LoVo (cell line): Measurements from ENCODE around the gene LRCH4.

Experiments used
- DNase-seq: peaks from one replicate; pipeline ENCODE4 v3.0.0-alpha.2; 2016; ENCODE audit warnings: low spot score

LRCH4 gene

GRCh38 chr7:100582041-100582579 lies 3.8 kb downstream of the LRCH4 start:
- no peak for DNase-seq

DNA sequence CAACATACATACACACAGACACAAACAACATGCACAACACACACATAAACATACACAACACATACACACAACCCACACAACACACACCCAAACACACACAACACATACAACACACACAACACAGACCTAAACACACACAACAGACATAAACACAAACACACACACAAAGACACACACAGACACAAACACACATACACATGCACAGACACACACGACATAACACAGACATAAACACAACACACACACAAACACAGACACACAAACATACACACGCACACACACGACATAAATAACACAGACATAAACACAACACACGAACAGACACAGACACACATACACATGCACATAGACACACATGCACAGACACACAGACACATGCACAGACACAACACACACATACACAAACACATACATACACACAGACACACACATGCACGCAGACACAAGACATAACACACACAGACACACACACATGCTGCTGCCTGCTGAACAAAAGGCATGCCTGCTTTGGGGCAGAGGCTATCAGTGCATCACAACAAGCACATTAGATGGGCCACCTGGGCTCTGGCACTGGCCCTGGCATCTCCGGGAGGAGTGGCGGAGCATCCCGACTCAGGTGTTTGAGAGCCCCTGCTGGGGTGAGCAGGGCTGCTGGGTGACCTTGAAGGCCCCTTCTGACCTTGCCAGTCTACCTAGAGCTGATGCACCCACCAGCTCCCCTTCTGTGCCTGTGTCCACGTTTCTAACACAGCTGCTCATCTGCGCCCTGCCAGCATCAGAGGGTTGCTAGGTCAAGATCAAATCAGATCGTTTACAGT lies 5.3 kb downstream of the LRCH4 start:
- no peak for DNase-seq

DNA sequence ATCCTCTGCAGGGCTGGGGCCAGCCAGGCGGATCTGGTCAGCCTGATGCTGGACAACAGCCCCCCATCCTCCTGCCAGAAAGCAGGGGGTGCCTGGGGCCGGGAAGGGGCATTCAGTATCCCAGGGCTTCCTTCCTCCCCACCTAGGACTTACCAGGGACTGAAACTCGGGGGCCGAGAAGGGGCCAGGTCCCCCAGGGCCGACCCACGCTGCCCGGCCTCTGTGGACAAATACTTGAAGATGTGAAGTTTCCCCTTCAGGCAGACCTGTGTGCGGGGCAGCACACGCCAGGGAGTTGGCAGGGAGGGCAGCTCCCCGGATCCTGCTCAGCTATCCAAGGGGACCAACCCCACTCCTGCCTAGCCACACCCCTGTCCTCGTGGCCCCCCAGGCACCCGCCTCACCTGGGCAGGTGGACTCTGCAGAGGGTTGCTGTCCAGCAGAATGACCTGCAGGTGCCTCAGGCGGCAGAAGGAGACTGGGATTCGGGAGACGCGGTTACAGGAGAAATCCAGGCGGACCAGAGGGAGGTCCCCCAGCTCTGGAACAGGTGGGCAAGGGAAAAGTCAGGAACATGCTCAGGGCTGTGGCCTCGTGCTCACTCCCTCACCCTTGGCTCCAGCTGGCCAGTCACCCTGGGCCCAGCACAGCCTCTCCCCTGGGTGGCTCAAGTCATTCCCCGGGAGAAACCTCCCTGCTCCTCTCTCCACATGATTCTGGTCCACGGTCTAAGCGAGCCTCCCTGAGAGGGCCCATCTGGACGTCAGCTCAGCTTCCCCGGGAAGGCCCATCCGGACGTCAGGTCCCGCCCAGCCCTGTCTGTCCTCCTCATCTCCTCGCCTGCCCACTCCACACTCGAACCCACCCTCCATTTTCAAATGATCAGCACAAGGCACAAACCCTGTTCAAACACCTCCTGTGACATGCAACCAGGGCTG lies 7.4 kb downstream of the LRCH4 start:
- DNase-seq: no peak

DNA sequence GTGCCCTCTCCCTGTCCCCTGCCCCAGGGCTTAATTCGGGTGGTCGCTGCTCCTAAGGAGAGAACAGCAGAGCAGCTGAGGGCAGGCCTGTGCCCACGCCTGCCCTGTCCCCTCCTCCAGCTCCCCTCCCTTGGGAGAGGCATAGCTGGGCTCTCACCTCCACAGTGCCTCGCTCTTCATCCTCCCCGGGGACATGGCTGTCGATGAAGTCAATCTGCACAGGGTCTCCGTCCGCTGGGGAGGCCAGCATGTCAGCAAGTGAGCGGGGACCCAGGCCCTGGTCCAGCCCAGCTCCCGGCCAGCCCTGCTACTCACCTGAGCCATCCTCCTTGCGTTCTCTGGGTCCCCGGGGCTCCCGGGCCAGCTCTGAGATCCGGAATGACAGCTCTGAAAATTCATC lies 8.4 kb downstream of the LRCH4 start:
- DNase-seq: no peak

DNA sequence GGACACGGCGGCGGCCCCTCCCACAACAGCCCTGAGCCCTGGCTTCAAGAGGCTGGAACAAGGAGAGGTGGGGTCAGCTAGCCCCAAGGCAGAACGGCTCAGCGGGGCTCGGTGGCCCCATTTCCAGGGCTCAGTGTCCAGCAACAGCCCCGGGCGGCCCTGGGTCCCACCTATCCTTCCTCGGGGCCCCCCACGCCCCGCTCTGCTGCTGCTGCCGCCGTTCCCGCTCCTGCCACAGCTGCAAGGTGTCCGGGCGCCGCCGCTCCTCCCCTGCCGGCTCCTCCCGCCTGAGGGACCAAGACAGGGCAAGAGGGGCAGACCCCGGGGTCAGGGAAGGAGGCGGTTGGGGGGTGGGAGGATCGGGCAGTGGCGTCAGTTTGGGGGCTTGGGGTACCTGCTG lies 8.8 kb downstream of the LRCH4 start:
- DNase-seq: no peak

GRCh38 chr7:100576384-100576993 lies 9.4 kb downstream of the LRCH4 start:
- no peak for DNase-seq

GRCh38 chr7:100575746-100576383 lies 10.1 kb downstream of the LRCH4 start:
- no peak for DNase-seq

- no peak for DNase-seq
Observed at GRCh38 chr7:100575206-100575631, 10.7 kb downstream of the LRCH4 start.

DNA sequence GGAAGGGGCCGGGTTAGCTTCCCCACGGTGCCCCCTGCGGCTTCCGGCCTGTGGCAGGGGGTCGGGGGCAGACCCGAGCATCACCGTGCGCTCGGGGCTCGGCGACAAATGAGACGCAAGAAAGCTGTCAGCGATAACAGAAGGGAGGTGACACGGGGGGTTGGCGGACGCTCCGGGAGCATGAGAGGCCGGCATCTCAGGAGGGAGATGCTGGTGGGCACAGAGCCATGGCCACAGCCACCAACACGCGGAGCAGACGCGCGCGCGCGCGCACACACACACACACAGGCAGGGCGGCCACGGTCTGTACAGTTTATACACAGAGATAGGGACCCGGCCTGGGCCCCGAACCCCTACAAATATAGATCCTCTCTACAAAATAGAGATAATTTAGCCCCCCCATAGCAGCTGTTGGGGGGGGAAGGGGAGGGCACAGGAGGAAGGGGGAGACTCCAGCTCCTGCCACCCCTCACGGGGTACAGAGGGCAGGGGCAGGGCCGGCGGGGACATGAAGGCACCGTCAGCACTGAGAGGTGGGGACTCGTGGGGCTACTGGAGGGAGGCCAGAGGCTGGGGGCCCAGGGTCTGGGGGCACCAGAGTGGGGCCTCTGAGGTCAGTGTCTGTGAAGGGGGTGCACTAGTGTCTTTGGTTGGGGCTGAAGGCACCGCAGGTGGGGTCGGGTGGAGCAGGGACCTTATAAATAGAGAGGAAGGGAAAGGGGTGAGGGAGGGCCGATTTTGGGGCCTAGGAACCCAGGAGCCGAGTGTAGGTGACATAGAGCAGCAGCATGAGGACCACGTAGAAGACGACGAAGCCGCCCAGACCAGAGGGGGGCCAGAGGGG lies 11.3 kb downstream of the LRCH4 start:
- no peak for DNase-seq

GRCh38 chr7:100573691-100574361 lies 12.1 kb downstream of the LRCH4 start, which contains the start of gene SAP25:
SAP25 (minus strand) TSS chr7:100573900; CDS start chr7:100573742, 158 bp downstream.
- DNase-seq: no peak

DNA sequence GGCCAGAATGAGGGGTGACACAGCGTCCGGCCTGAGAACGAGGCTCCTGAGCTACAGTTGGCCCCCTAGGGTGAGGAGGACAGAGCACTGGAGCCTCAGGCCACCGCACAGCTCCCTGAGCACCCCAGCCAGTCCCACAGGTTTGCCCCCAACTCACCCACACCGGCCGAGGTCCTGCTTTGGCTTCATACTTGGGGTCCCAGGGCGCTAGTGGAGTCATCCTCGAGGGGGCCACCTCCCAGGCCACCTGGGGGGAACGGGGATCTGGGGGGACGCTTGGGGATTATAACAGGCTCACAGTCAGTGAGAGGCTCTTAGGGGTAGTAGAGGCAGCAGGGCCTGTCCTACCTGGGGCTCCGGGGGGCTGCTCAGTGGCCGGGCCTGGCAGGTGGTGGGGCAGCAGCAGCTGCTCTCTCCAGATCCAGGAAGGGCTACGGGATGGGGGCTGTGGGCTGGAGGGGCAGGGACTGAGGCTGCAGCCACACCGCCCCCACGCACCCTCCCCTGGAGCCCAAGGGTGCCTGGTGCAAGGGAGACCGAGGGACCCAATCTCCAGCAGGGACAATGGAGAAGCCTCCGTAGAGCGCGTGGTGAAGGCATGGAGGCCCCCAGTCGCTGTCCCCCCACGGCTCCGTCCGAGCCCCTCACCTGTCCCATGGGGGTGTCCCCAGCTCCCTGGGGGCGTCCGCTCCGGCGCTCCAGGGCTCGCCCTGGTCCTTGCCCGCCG lies 12.8 kb downstream of the LRCH4 start:
- no peak for DNase-seq

DNA sequence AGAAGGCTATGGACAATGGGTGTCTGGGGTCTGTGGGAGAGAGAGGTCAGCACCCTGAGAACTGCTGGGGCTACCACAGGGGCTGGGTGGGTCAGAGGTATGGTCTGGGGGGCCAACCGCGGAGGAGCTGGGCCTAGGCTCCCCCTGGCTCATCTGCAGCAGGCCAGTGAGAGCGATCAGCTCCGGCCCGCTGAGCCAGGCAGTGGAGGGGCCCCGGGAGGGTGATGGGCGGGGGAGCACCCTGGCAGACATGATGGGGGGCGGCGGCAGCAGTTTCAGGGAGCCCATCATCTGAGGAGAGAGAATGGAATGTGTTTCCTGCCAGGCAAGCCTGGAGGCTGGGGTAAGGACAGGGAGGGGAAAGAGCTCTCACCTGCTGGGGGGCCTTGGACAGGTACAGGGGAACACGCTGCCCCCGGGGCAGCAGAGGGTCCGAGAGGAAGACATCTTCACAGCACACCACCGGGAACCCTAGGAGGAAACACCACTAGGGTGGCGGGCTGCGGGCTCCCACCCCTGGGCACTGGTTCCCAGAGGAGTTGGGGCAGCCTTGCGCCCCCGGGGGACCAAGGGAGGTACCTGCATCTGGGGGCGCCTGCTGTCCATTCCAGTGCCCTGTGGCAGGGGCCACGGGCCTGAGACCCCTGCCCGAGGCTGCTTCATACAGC lies 13.5 kb downstream of the LRCH4 start:
- DNase-seq: no peak

DNA sequence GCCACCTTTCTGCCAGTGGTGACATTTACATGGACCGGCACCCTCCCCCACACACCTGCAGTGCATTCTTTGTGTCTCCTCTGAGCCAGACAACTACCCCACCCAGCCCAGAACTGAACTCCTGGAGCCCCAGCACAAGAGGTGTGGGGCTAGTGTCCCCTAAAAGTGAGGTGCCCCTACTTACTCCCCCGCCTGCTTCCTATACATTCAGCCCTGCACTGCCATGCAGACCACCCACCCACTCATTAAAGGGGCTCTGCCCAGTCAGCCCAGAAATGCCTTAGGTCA lies 14.2 kb downstream of the LRCH4 start:
- DNase-seq: no peak

GRCh38 chr7:100570954-100571828 lies 14.7 kb downstream of the LRCH4 start:
- no peak for DNase-seq

GRCh38 chr7:100568896-100569844 lies 16.8 kb downstream of the LRCH4 start:
- DNase-seq: no peak

DNA sequence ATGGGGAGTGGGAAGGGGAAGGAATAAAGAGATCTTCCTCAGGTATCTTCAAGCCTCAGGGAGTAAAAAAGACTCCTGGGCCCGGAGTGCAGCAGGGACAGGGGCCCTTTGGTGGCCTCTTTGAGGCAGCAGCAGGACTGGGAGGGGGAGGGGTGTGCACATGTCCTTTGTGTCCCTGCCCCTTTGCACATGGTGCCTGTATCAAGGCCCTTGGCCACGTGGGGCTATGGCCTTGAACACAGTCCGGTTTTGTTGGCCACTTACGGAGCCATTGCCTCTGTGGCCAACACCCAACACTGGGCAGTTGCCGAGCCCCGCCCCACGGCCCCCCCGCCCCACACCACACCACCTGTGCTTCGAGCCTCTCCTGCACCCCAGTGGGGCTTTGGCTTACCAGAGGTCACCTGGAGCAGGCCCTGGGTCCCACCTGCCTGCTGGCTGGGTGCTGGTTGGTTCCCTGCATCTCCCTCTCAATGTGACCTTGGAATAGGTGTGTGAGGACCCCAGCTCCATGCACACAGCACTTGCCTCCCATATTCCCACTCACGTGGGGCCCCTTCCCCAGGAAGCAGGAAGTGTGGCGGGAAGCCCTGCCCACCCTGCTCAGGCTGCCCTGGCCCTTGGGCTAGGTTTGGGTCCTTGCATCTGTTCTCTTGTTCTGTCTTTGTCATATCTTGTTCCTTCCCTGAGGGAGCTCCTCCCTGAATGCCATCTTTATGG lies 17.6 kb downstream of the LRCH4 start:
- DNase-seq: no peak
